ENCODE data around the gene GPA33. TPM values are rescaled to one million over a fixed set of nuclear protein-coding genes. Genes with fewer than 3 reads are reported as not detected.

The GPA33 gene
- total and polyA plus RNA-seq, 9 of the 15 experiments (the other 6 are each of a cell fraction or from before 2014, with no cell fraction given) = 0.13 TPM; not detected in 8

- no peaks in the 10 kb centered on the region for H4K20me1 ChIP-seq (replicated peaks; ENCODE audit: control insufficient read depth, insufficient read depth, low read length)
- no peaks in the 10 kb centered on the region for H3K36me3 ChIP-seq (ENCODE audit: control insufficient read depth, insufficient read depth, low read length)
- DNase-seq (ENCODE audit: extremely low read depth in 1 of 4, low spot score in 3 of 4) = no peak
- in situ Hi-C loops (cut with MboI) = no loop called here
- no peaks in the 10 kb centered on the region for H3K9me3 ChIP-seq (replicated peaks; ENCODE audit: control insufficient read depth, insufficient read depth, low read depth, low read length)
- H3K4me2 ChIP-seq (ENCODE audit: insufficient read depth, low read length) = no peak overlapping the region
- no TSS peak for BruUV-seq (replicated peaks)
- ChIA-PET POLR2A (no interaction called here), CTCF (ENCODE audit: low intra/inter-chr PET ratio) (no interaction called here)
- peaks cover 18 to 20% of the 10 kb centered on the region in 2 experiments for H3K27me3 ChIP-seq (ENCODE audit: control insufficient read depth in 2 of 2, insufficient read depth in 2 of 2, low read length in 2 of 2)
- H3K27ac ChIP-seq (ENCODE audit: extremely low read depth, low read depth, low read length) = no peak overlapping the region
- no peak for FAIRE-seq
- H3K9ac ChIP-seq (ENCODE audit: insufficient read depth in 1 of 2, low read depth in 2 of 2, low read length in 2 of 2) = no peak overlapping the region
- WGBS (ENCODE audit: insufficient coverage, low coverage, missing lambda C conversion rate) = 0% methylated on average over 1 of the region's 1 CpG
- H3K9me1 ChIP-seq (ENCODE audit: control insufficient read depth, insufficient read depth, low read length) = no peaks in the 10 kb centered on the region
- H3K79me2 ChIP-seq (ENCODE audit: control insufficient read depth, insufficient read depth, low read length) = no peaks in the 10 kb centered on the region
- intact Hi-C loops (cut with micrococcal nuclease) = no loop called here
- H3K4me3 ChIP-seq = no peak overlapping the region
- no peak overlapping the region for H2AFZ ChIP-seq (ENCODE audit: low read depth, low read length)
- TF ChIP-seq ZNF766 (CRISPR knock-in tag; conservative IDR thresholded peaks at IDR 0.05) (peak; percentile 61), NFATC3 (IDR thresholded peaks at IDR 0.05) (no peak)
- no peak for ATAC-seq
- no peaks in the 10 kb centered on the region for H3K4me1 ChIP-seq (replicated peaks in 1 of 2; ENCODE audit: control insufficient read depth in 2 of 2, insufficient read depth in 2 of 2, low read length in 2 of 2)
Measured at GRCh38 chr1:167099851-167100250, 9.7 kb upstream of the GPA33 start.

DNA sequence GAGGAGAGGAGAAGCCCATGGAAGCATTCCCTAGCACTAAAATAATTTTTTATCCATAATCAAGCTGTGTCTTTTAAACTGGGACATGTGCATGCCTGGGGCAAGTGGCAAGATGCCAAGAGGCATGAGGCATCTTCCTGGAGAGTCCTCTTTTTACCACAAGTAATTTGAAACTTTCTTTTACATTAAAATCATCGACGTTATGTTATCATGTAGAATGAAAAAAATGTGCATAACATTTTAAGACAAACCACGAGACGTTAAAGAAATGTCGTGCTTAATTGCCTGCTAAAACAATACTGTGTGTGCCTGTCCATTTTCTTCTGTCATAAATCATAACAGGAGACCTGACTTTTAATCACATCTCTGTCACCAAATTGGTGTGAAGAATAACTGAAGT is 5.2 kb upstream of the GPA33 start:
- H3K4me2 ChIP-seq (ENCODE audit: insufficient read depth, low read length) = no peak overlapping the region
- peaks cover 10 to 21% of the 10 kb centered on the region in 2 experiments; a peak in 4 of 5 replicates for H3K27me3 ChIP-seq (ENCODE audit: control insufficient read depth in 2 of 2, insufficient read depth in 2 of 2, low read length in 2 of 2)
- CTCF ChIA-PET (ENCODE audit: low intra/inter-chr PET ratio) = no interaction called here
- ATAC-seq = no peak
- in situ Hi-C loops (cut with MboI) (no loop called here), intact Hi-C loops (cut with micrococcal nuclease) (no loop called here)
- H3K36me3 ChIP-seq (ENCODE audit: control insufficient read depth, insufficient read depth, low read length) = no peaks in the 10 kb centered on the region
- no peak overlapping the region for H3K9ac ChIP-seq (ENCODE audit: insufficient read depth in 1 of 2, low read depth in 2 of 2, low read length in 2 of 2)
- no TSS peak for BruUV-seq (replicated peaks)
- H3K27ac ChIP-seq (ENCODE audit: extremely low read depth, low read depth, low read length) = no peak overlapping the region
- WGBS (ENCODE audit: insufficient coverage, low coverage, missing lambda C conversion rate) = 0% methylated on average over 5 of the region's 5 CpGs
- H3K4me1 ChIP-seq (replicated peaks in 1 of 2; ENCODE audit: control insufficient read depth in 2 of 2, insufficient read depth in 2 of 2, low read length in 2 of 2) = no peaks in the 10 kb centered on the region
- no peak overlapping the region for H2AFZ ChIP-seq (ENCODE audit: low read depth, low read length)
- no peaks in the 10 kb centered on the region for H3K79me2 ChIP-seq (ENCODE audit: control insufficient read depth, insufficient read depth, low read length)
- no peaks in the 10 kb centered on the region for H4K20me1 ChIP-seq (replicated peaks; ENCODE audit: control insufficient read depth, insufficient read depth, low read length)
- H3K9me1 ChIP-seq (ENCODE audit: control insufficient read depth, insufficient read depth, low read length) = no peaks in the 10 kb centered on the region
- POLR2A ChIA-PET = no interaction called here
- FAIRE-seq = no peak
- no peak overlapping the region for H3K4me3 ChIP-seq
- TF ChIP-seq KDM5B (IDR thresholded peaks at IDR 0.05; ENCODE audit: insufficient replicate concordance, low read depth, low read length) (no peak), NFIC (IDR thresholded peaks at IDR 0.05) (peak; percentile 54), MEIS2 (IDR thresholded peaks at IDR 0.05; ENCODE audit: partially characterized antibody) (peak; percentile 32)
- H3K9me3 ChIP-seq (replicated peaks; ENCODE audit: control insufficient read depth, insufficient read depth, low read depth, low read length) = no peaks in the 10 kb centered on the region
- DNase-seq (ENCODE audit: extremely low read depth in 1 of 4, low spot score in 3 of 4) = no peak
